Activated CD8-positive, alpha-beta memory T cell treated with anti-CD3 and anti-CD28 coated beads for 36 hours (primary cell): ENCODE measurements around the gene HSPB1. TPM values are rescaled to one million over a fixed set of nuclear protein-coding genes. Genes with fewer than 3 reads are reported as not detected.
"Not testable (repeated sequence)": the region's sequence is repeated elsewhere in the genome, so short reads cannot be mapped to it uniquely, and the experiment has no call there.

Experiments
- CTCF ChIA-PET: fragments of 350-600 bp; sonication (Branson Sonifier 250); formaldehyde crosslinking; loops from one replicate; lab custom pipeline; 2021; ENCODE audit warnings: antibody characterized with exemption; lab: Charles Lee
- POLR2A ChIA-PET: fragments of 350-600 bp; sonication (Branson Sonifier 250); formaldehyde crosslinking; loops from one replicate; lab custom pipeline; 2021; ENCODE audit warnings: antibody characterized with exemption; lab: Charles Lee
- total RNA-seq, 2 experiments: library from RNA; stranded (reverse); gene quantifications; one replicate each; pipeline ENCODE4 v1.2.3, GENCODE V29; 2021

The HSPB1 gene
- 10 to 100 TPM; 66.0 to 67.0 TPM for total RNA-seq

DNA sequence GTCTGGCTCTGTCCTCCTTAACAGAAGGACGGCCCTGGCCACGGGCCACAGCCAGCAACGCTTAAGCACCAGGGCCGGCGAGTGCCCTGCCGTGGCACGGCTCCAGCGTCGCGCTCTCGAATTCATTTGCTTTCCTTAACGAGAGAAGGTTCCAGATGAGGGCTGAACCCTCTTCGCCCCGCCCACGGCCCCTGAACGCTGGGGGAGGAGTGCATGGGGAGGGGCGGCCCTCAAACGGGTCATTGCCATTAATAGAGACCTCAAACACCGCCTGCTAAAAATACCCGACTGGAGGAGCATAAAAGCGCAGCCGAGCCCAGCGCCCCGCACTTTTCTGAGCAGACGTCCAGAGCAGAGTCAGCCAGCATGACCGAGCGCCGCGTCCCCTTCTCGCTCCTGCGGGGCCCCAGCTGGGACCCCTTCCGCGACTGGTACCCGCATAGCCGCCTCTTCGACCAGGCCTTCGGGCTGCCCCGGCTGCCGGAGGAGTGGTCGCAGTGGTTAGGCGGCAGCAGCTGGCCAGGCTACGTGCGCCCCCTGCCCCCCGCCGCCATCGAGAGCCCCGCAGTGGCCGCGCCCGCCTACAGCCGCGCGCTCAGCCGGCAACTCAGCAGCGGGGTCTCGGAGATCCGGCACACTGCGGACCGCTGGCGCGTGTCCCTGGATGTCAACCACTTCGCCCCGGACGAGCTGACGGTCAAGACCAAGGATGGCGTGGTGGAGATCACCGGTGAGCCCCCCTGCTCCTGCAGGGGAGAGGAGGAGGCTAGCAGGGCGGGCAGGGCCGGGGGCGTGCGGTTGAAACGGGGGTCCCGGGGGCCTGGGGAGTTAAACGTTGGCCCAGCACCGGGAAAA lies at the start of gene HSPB1:
HSPB1 (plus strand) TSS at position 327 of the 855 bp plus-strand sequence; CDS start at position 367, 40 bp downstream.
- ChIA-PET CTCF (interaction anchor here (1.1 to 1.6 kb wide), 4 partner anchors 11 to 57 kb away, joined by 3 to 7 read pairs (median 4); partner anchors contain the start of gene YWHAG), POLR2A (interaction anchor here (1.0 to 1.2 kb wide), 2 partner anchors 11 to 16 kb away, joined by 3 to 4 read pairs; no protein-coding TSS in a partner anchor)

DNA sequence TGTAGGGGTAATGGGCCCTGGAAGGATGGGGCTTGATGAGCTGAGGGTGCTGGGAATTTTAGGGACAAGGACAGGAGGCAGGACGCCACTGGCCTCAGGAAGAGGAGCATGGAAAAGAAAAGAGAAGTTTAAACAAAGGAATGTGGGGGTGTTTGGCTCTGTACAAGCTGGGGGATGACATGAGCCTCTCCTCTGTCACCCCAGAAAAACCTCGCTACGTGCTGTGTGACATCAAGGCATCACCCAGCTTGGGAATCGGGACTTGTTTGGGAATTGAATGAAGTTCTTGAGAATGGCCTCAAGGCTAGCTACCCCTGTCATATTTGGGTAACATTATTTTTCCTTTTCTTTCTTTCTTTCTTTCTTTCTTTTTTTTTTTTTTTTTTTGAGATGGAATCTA lies 47.7 kb upstream of the HSPB1 start:
- ChIA-PET POLR2A (no interaction called here), CTCF (interaction anchor here (0.6 to 2.0 kb wide), 2 partner anchors 39 to 59 kb away, joined by 4 to 5 read pairs; no protein-coding TSS in a partner anchor)

DNA sequence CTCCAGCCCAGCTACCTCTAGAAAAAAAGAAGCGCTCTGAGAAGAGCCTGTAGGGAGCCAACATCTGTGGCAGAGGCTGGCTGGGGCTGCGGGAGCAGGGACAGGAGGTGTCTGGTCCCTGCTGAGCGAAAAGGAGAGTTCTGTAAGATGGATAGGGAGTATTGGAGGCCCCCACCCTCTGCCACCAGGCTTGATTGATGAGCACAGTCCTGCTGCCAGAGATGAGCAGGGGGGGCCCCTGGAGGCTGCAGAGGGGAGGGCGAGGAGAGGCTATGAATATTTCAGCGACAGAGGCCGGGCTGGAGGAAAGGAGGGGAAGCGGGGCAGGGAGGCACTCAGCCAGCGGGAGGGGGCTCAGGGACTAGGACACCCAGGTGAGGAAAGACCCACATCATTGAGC lies 44.5 kb upstream of the HSPB1 start:
- CTCF ChIA-PET, result interaction anchor here (0.6 kb wide), 1 partner anchor 9 kb away, joined by 3 read pairs; no protein-coding TSS in a partner anchor
- POLR2A ChIA-PET, result no interaction called here

DNA sequence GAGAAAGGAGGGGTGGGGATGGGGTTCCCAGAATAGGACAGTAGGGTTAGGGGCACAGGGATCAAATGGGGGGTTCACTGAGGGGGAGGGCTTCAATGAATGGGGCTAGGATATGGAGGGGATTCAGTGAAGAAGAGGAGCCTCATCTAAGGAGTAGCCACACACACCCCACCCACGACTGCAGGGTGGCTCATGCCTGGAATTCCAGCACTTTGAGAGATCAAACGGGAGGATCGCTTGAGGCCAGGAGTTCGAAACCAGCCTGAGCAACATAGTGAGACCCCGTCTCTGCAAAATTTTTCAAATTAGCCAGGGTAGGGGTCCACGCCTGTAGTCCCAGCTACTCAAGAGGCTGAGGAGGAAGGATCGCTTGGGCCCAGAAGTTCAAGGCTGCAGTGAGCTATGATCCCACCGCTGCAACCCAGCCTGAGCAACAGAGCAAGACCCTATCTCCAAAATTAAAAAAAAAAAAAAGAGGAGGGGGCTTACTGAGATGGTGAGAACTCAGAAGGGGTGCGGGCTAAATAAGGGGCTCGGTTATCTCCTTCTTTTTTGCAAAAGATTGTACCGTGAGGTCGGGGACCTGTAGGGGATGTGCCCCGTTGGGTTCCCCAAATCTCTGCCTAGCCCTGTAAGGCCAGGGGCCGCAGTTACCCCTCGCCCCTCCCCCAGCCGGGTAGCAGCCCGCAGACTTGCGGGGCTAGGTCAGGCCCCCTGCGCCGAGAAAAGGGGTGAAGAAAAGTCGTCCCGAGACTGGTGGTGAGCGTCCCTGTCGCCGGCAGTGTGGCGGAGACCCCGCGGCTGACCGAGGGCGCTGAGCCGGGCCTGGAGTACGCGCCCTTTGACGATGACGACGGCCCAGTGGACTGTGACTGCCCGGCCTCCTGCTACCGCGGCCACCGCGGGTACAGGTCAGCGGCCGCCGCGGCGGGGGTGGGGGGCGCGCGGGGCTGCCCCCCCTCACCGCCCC lies 43.1 kb upstream of the HSPB1 start:
- POLR2A ChIA-PET, result no interaction called here
- CTCF ChIA-PET, result no interaction called here

DNA sequence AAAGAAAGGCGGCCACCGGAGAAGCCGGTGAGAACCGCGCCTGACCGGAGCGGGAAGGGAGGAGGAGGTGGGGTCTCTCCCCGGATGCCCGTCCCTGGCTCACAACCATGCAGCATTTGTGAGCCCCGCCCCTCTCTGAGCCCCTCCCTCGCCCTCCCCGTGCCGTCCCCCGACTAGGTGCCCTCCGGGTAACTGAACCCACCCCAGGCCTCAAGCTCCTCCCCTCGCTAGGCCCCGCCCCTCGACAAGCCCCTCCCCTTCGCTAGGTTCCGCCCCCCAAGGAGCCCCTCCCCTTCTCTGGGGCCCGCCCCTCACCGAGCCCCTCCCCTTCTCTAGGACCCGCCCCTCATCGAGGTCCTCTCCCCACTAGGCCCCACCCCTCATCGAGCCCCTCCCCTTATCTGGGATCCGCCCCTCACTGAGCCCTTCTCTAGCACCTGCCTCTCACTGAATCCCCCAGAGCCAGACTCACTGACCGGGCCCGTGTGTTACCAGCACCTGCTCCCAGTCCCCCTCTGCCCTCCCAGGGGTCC lies 42.2 kb upstream of the HSPB1 start:
- POLR2A ChIA-PET, result no interaction called here
- CTCF ChIA-PET, result no interaction called here

DNA sequence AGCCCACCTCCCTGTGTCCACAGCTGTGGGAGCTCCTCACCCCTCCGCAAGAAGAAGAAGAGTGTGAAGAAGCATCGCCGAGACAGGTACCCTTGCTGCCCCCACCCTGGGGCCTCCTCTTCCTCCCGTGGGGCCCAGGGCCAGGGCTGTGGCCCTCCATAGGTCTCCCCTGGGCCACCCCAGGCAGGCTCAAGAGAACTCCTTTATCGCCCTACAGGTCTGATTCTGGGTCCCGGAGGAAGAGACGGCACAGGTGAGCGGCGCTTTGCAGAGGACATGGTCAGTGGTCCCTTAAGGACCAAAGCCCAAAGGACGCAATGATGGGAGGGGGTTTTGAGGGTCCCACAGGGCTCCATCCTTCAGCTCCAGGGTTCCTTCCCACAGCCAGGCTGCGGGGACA lies 41.1 kb upstream of the HSPB1 start:
- CTCF ChIA-PET, result interaction anchor here (0.5 to 3.0 kb wide), 4 partner anchors 30 to 83 kb away, joined by 3 to 25 read pairs (median 7); no protein-coding TSS in a partner anchor

DNA sequence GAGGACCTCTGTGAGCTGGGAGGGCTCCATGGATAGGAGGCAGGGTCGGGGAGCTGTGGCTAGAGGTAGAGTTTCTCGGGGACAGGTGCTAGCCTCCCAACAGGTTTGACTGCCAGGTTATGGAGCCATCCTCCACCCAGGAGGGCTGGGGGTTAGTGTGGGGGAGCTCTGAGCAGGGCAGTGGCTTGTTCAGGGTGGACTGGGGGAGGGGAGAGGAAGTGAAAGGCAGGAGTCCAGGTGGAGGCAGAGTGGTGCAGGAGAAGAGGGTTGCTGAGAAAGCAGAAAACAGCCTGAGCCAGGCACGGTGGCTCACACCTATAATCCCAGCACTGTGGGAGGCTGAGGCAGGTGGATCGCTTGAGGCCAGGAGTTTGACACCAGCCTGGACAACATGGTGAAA lies 40.5 kb upstream of the HSPB1 start:
- POLR2A ChIA-PET, result interaction anchor here (1.1 kb wide), 1 partner anchor 14 kb away, joined by 3 read pairs; no protein-coding TSS in a partner anchor
- CTCF ChIA-PET, result interaction anchor here (0.7 to 3.0 kb wide), 4 partner anchors 16 to 84 kb away, joined by 4 to 25 read pairs (median 9); partner anchors contain the start of gene SRRM3

More for the DNA sequence above, 41.1 kb upstream of the HSPB1 start:
- POLR2A ChIA-PET, result no interaction called here

DNA sequence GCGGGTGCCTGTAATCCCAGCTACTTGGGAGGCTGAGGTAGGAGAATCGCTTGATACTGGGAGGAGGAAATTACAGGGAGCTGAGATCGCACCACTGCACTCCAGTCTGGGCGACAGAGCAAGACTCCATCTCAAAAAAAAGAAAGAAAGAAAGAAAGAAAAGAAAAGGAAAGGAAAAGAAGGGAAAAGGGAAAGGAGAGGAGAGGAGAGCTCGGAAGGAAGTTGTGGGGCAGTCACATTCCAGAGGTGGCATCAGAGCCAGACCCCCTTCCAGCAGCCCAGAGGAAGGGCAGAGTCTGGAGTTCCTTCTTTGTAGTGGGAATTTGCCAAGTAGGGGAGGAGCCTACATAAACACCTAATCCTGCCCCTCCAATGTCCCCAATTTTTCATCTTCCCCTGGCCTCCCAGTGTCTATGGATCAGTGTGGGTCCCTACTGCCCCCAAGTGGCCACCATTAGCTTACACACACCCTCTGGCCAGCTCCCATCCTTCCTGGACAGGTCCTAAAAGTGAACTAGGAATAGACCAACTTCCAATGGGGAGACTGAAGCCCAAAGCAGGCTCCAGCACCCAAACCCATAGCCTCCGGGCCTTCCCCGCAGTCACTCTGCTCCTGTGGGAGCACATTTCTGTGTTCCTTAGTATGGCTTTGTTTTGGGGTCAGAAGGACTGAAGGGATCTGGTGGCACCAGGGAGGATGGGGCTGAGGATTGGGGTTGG lies 39.6 kb upstream of the HSPB1 start:
- POLR2A ChIA-PET, result interaction anchor here (1.1 kb wide), 1 partner anchor 13 kb away, joined by 3 read pairs; no protein-coding TSS in a partner anchor
- CTCF ChIA-PET, result interaction anchor here (0.5 to 3.0 kb wide), 11 partner anchors 11 to 536 kb away, joined by 3 to 25 read pairs (median 4); partner anchors contain the start of gene SRRM3

DNA sequence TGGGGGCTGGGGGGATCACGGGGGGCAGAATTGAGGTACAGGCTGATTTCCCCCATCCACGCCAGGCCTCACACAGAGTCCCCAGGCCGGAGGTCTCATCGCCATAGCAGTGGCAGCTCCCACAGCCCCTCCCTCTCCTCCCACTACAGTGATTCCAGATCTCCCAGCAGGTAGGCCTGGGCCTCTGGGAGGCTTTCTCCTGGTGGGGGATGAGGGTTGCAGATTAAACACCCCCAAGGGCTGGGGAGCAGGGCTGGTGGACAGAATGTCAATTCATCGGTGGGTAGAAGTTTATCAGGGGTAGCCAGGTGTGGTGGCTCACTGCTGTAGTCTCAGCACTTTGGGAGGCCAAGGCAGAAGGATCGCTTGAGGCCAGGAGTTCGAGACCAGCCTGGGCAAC lies 37.2 kb upstream of the HSPB1 start:
- ChIA-PET CTCF (interaction anchor here (0.6 to 1.6 kb wide), 4 partner anchors 26 to 87 kb away, joined by 3 to 6 read pairs (median 4); no protein-coding TSS in a partner anchor), POLR2A (no interaction called here)

DNA sequence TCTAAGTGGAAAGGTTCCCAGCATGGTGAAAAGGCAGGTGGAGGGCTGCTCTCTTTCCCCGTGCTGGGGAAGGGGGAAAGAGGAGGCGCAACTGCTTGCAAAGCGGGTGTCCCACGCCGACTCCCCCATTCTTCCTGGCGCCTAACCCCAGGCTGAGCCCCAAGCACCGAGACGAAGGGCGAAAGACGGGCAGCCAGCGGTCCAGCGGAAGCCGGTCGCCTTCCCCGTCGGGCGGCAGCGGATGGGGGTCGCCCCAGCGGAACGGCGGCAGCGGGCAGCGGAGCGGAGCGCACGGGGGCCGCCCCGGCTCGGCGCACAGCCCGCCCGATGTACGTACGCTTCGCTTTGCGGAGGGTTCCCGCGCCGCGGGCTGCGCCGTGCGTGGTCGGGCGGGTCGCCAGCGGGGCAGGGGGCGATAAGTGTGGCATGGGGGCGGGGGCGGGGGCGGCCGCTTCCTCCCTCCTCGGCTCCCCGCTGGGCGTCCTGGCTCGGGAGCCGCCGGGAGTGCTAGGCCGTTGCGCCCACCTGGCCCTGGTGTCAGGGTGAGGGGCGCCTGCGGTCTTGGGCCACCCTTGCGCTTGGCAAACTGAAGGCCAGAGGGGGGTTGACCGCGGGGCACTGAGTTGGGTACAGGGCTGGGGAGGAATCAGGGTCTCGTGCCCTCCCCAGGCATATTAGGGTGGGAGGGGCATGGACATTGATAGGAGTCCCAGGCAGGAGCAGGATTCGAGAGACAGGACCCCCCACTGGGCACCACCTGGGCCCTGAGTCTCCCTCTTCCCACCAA lies 35.2 kb upstream of the HSPB1 start:
- CTCF ChIA-PET, result no interaction called here
- POLR2A ChIA-PET, result no interaction called here

DNA sequence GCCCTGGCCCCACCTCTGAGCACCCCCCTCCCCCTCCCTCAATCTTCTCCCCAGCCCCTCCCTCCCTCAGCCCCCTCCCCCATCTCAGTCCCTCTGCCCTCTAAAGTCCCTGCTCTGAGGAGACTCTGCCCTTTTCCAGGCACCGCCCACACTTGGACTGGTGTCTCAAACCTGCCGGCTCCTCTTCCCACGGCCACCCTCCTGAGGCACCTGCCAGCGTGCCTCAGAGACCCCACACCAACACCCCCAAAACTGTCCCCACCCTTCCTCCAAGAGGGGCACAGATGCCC lies 34.6 kb upstream of the HSPB1 start:
- ChIA-PET POLR2A (no interaction called here), CTCF (no interaction called here)

DNA sequence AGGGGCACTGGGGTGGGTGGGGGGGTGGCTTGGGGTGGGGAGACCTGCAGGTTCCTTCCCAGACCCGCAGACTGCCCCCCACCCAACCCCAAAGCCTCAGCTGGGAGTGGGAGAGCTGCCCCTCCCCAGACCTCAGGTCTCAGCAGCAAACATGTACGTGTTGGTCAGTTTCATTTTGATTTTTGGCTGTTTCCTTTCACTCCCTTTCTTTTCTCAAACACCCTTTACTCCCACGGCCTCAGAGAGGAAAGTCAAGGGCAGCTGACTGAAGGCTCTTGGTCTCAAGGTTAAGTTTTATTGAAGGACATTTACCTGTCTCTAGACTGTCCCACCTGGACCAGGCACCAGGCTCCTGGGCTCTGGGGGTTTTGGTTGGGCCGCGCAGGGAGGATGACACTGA lies 34.1 kb upstream of the HSPB1 start:
- ChIA-PET CTCF (no interaction called here), POLR2A (no interaction called here)

DNA sequence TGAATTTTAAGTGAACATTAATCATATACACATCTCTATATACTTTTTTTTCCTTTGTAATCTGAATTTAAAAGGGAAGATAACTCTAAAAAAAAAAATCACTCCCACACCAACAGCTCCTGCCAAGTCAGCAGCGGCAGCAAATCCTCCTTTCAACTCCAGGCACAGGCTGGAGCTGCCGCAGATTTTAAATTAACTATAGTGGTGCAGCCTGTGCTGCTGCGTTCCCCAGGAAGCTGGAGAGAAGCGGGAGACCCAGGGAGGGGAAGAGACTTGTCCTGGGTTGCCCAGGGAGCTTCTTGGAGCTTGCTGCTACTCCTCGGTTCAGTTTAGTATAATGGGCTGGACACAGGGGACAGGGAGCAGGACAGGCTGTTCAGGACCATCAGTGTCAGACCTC lies 32.6 kb upstream of the HSPB1 start:
- ChIA-PET POLR2A (no interaction called here), CTCF (interaction anchor here (2.0 kb wide), 1 partner anchor 44 kb away, joined by 6 read pairs; no protein-coding TSS in a partner anchor)

DNA sequence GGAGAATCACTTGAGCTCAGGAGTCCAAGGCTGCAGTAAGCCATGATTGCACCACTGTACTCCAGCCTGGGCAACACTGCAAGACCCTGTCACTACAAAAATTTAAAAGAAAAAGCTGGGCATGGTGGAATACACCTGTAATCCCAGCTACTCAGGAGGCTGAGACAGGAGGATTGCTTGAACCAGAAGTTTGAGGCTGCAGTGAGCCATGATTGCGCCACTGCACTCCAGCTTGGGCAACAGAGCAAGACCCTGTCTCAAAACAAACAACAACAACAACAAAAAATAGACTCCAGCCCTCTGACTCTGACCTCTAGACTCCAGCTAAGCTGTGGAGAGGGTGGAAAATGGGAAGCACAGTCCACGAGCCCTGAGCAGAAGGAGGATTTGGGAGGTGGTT lies 31.1 kb upstream of the HSPB1 start:
- POLR2A ChIA-PET, result not testable (repeated sequence)
- CTCF ChIA-PET, result interaction anchor here (1.1 kb wide), 1 partner anchor 45 kb away, joined by 3 read pairs; no protein-coding TSS in a partner anchor

DNA sequence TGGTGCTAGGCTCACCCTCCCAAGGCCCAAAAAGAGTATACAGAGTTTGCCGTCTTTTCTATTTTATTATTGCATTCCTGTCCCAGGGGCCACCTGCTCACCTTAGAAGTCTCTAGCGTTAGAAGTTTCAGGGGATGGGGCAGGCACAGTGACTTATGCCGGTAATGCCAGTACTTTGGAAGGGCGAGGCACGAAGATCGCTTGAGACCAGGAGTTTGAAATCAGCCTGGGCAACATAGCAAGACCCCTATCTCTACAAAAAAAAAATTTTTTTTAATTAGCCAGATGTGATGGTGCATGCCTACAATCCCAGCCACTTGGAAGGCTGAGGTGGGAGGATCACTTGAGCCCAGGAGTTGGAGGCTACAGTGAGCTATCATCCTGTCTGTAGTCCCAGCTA lies 30.3 kb upstream of the HSPB1 start:
- CTCF ChIA-PET, result no interaction called here
- POLR2A ChIA-PET, result no interaction called here

DNA sequence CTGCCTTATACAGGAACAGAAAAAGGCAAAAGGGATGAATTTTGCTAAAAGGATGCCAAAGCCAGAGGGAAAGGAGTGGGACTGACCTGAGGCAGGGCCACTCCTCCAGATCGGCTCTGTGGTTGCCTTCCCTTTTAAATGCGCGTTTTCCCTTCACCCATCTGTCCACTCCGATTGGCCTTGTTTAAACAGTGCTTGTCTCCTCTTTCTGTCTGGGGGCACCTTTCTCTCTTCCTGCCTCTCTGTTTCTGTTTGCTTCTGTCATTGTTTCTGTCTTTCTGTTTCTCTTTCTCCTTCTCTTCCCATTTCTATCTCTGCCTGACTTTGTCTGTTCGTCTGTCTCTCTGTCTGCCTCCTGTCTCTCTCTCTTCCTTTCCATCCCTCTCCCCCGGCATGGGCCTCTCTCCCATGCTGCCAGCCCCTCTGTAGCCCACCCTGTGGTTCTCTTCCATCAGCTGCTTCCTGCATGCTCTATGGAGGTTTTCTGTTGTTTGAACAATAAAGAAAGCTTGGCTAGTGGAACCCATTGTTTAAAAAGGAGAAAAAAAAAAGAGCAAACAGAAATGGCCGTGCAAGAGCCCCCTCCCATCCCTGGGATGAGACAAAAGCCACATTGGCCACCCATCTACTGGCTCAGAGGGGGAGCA lies 29.5 kb upstream of the HSPB1 start:
- POLR2A ChIA-PET, result no interaction called here
- CTCF ChIA-PET, result interaction anchor here (0.6 to 1.0 kb wide), 2 partner anchors 25 to 41 kb away, joined by 3 read pairs; no protein-coding TSS in a partner anchor

DNA sequence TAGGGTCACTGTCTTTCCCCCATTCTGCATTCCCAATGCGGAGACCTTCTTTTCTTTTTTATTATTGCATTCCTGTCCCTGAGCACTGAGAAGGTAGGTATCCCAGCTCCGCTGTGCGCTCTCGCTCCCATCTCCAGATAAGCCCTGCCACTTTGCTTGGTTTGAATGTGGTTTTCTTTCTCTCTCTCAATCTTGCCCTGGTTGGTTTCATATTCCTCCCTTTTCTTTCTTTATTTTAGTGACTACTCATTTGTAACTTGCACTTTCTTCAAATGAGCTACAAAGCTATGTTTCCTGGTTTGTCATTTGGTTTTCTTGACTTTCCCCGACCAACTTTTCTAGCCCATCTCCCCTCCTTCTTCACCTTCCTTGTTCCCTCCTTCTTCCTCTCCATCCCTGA lies 29.0 kb upstream of the HSPB1 start:
- ChIA-PET CTCF (interaction anchor here (0.6 to 1.2 kb wide), 3 partner anchors 13 to 40 kb away, joined by 3 to 4 read pairs (median 3); no protein-coding TSS in a partner anchor), POLR2A (no interaction called here)
